ENCODE results near the gene CCNH.

Gene CCNH

GRCh38 chr5:87354496-87354895 is 58.2 kb downstream of the CCNH start:
- DNase-seq: no peak

DNA sequence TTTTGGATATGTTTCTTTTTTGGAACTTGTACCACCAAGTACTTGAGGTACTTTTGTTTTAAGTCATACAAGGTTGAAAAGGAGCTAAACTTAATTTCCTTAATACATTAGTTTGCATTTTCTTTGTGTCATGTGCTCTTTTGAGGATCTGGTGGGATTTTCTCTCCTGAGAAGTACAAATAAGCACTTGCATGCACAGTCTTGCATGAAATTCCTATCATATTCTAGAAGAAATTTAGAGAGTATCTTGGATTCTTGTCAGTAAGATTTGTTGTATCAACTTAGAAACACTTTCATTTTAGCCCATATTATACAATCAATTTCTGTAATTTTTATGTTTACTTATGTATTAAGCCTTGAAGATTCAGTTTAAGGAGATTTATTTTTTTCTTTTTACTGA is 64.9 kb downstream of the CCNH start:
- no peak for DNase-seq

DNA sequence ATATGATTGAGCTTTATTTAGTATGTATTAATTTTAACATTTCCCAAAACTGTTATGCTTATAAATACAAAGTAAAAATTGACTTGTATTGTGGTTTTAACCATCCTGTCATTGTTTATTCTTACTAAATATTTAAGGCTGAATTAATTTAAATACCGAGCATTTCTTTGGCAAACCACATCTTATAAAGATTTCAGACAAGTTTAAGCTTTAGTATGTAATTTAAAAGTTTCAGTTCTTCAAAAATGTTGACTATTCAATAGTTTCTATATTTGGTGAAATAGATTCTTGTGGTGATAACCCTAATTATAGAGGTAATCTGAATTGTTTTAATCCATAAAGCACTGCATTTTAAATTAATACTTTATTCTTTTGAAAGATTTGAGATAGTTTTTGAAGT is 65.5 kb downstream of the CCNH start:
- DNase-seq: no peak

All from NCI-H146 (cell line).